Mononuclear cell (primary cell): ENCODE results near the gene ATG16L1. TPM values are rescaled to one million over a fixed set of nuclear protein-coding genes. Genes with fewer than 3 reads are reported as not detected.
A peak's percentile ranks its signal among the peaks of the same experiment; 100 is the strongest.

Experiments used
- H3K27me3 ChIP-seq: 2 replicates; pipeline ENCODE4 v1.6.0; 2011; ENCODE audit warnings: low read length, control low read depth; ENCODE audit not compliant: insufficient read depth
- H3K4me1 ChIP-seq: 2 replicates; pipeline ENCODE4 v1.5.1; 2011; ENCODE audit warnings: mild to moderate bottlenecking, low read length, control low read depth; ENCODE audit not compliant: insufficient read depth
- H3K4me3 ChIP-seq: 2 replicates; pipeline ENCODE4 v1.5.1; 2011; ENCODE audit warnings: mild to moderate bottlenecking, low read length, moderate library complexity
- H3K9me3 ChIP-seq: 2 replicates; pipeline ENCODE4 v1.5.1; 2011; ENCODE audit warnings: low read depth, mild to moderate bottlenecking, control low read depth, low read length
- total RNA-seq: library from RNA; depleted of rRNA; stranded (reverse); fragments of >200 nt; gene quantifications from one replicate; pipeline ENCODE4 v1.2.3, GENCODE V29; 2012

ATG16L1 gene
- total RNA-seq, 1 donor, result 102 TPM

DNA sequence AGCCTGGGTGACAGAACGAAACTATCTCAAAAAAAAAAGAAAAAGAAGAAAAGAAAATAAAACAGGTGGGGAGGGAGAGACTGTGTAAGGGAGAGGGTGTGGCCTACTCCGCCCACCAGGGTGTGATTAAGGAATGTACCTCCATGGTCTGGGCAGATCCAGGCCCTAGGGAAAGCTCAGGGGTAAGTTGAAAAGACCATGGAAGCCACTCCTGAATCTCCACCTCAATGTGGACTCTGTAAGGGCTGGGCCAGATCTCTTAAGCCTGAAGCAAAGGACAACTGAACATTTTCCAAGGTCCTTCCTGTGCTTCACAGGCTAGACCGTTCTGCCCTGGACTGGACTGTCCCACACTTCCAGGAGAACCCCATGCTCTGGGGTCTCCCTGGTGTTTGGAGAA is 9.7 kb upstream of the ATG16L1 start:
- H3K4me3 ChIP-seq, result no peak overlapping the region
- peaks cover 65% of the 10 kb centered on the region for H3K4me1 ChIP-seq
- no peaks in the 10 kb centered on the region for H3K9me3 ChIP-seq
- H3K27me3 ChIP-seq, result no peaks in the 10 kb centered on the region

GRCh38 chr2:233242231-233242927 is 9.1 kb upstream of the ATG16L1 start:
- H3K4me1 ChIP-seq, result peaks cover 67% of the 10 kb centered on the region
- H3K9me3 ChIP-seq, result no peaks in the 10 kb centered on the region
- H3K4me3 ChIP-seq, result no peak overlapping the region
- no peaks in the 10 kb centered on the region for H3K27me3 ChIP-seq

- Histone ChIP-seq H3K4me1 (peaks cover 76% of the 10 kb centered on the region), H3K9me3 (no peaks in the 10 kb centered on the region), H3K4me3 (no peak overlapping the region), H3K27me3 (no peaks in the 10 kb centered on the region)
These were observed 8.1 kb upstream of the ATG16L1 start for GRCh38 chr2:233243348-233243747.

GRCh38 chr2:233244818-233245217 is 6.7 kb upstream of the ATG16L1 start:
- H3K9me3 ChIP-seq, result no peaks in the 10 kb centered on the region
- H3K27me3 ChIP-seq, result no peaks in the 10 kb centered on the region
- peaks cover 79% of the 10 kb centered on the region for H3K4me1 ChIP-seq
- no peak overlapping the region for H3K4me3 ChIP-seq

DNA sequence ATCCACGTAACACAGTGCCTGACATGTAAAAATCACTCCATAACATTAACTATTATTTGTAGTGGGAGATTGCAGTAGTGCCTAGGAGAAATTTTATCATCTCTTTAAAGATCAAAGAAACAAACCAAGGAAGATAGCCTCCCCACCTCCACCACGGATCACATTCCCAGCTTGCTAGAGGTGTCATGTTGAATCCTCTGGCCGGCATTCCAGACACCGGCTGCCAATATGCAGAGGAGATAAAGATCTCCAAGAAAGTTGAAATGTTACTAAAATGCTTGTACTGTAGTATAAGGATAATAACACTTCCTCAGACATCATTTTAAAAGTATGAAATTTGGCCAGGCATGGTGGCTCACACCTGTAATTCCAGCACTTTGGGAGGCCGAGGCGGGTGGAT is 6.1 kb upstream of the ATG16L1 start:
- H3K4me1 ChIP-seq, result peaks cover 80% of the 10 kb centered on the region
- no peaks in the 10 kb centered on the region for H3K9me3 ChIP-seq
- H3K4me3 ChIP-seq, result no peak overlapping the region
- no peaks in the 10 kb centered on the region for H3K27me3 ChIP-seq

DNA sequence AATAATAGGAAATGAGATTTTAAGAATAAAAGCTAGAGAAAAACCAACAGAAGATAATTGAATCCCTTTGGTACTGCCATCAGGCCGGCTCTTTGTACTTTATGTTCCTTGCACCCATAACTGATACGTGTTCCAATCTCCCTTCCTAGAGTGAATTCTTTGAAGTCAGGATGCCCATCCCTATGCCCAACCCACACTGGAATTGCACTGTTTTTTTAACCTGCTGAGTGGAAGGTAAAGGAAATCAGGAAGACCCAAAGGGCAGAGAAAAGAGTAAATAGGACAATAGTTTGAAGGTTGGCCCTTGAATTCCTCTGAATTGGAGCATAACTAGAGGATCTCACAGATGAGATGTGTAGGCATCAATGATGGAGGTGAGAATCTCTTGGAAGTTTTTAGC is 4.4 kb upstream of the ATG16L1 start:
- no peaks in the 10 kb centered on the region for H3K9me3 ChIP-seq
- no peak overlapping the region for H3K4me3 ChIP-seq
- H3K4me1 ChIP-seq, result peaks cover 73% of the 10 kb centered on the region
- H3K27me3 ChIP-seq, result no peaks in the 10 kb centered on the region

- Histone ChIP-seq H3K4me1 (peaks cover 73% of the 10 kb centered on the region), H3K27me3 (no peaks in the 10 kb centered on the region), H3K4me3 (no peak overlapping the region), H3K9me3 (no peaks in the 10 kb centered on the region)
These were observed 3.7 kb upstream of the ATG16L1 start for GRCh38 chr2:233247744-233248143.

DNA sequence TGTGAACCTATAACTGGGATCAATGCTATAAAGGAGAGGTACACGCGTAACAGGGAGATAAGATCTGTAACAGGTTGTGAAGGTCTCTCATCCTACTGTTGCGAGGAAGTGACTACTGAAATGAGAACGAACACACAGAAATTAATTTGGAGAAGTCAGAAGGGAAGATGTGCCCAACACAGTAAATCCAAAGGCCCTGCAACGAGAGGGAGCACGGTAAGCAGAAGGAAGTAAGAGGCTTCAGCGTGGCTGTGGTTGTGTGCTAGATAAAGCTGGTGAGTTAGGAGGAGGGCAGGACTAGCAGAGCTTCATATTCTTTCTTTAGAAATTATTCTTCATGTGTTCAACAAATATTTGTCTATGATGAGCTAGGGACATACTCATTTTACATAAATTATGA is 2.5 kb upstream of the ATG16L1 start:
- Histone ChIP-seq H3K9me3 (no peaks in the 10 kb centered on the region), H3K4me1 (peaks cover 73% of the 10 kb centered on the region), H3K27me3 (no peaks in the 10 kb centered on the region), H3K4me3 (no peak overlapping the region)

- no peaks in the 10 kb centered on the region for H3K9me3 ChIP-seq
- no peak overlapping the region for H3K4me3 ChIP-seq
- no peaks in the 10 kb centered on the region for H3K27me3 ChIP-seq
- H3K4me1 ChIP-seq, result peaks cover 75% of the 10 kb centered on the region
These were observed 905 bp upstream of the ATG16L1 start for GRCh38 chr2:233250568-233250967.

- Histone ChIP-seq H3K27me3 (no peaks in the 10 kb centered on the region), H3K4me1 (peaks cover 75% of the 10 kb centered on the region), H3K9me3 (no peaks in the 10 kb centered on the region), H3K4me3 (peak overlapping the region; percentile 92)
These were observed 528 bp upstream of the ATG16L1 start for GRCh38 chr2:233250985-233251305.

DNA sequence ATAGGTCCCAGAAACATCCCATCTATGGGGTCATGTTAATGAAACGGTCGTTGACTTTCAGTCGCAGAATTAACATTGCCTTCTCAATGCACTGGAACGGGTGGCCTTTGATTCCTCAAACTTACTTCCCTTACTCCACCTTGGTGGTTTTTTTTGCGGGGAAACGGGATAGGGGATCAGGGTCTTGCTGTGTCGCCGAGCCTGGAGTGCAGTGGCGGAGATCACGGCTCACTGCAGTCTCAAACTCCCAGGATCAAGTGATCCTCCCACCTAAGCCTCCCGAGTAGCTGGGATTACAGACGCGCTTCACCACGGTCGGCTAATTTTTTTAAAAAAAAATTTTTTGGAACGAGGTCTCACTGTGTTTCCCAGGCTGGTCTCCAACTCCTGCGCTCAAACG is 754 bp downstream of the ATG16L1 start:
- peak overlapping the region; percentile 92 for H3K4me3 ChIP-seq
- no peaks in the 10 kb centered on the region for H3K27me3 ChIP-seq
- H3K4me1 ChIP-seq, result peaks cover 73% of the 10 kb centered on the region
- H3K9me3 ChIP-seq, result no peaks in the 10 kb centered on the region

GRCh38 chr2:233255151-233255550 is 3.7 kb downstream of the ATG16L1 start:
- H3K4me1 ChIP-seq, result peaks cover 44% of the 10 kb centered on the region

GRCh38 chr2:233256048-233256447 is 4.6 kb downstream of the ATG16L1 start:
- Histone ChIP-seq H3K4me1 (peaks cover 35% of the 10 kb centered on the region), H3K27me3 (no peaks in the 10 kb centered on the region), H3K9me3 (no peaks in the 10 kb centered on the region), H3K4me3 (no peak overlapping the region)

More at GRCh38 chr2:233255151-233255550, 3.7 kb downstream of the ATG16L1 start:
- no peak overlapping the region for H3K4me3 ChIP-seq
- no peaks in the 10 kb centered on the region for H3K9me3 ChIP-seq
- no peaks in the 10 kb centered on the region for H3K27me3 ChIP-seq

- H3K27me3 ChIP-seq, result no peaks in the 10 kb centered on the region
- no peak overlapping the region for H3K4me3 ChIP-seq
- peaks cover 20% of the 10 kb centered on the region for H3K4me1 ChIP-seq
- no peaks in the 10 kb centered on the region for H3K9me3 ChIP-seq
These were observed 6.7 kb downstream of the ATG16L1 start for GRCh38 chr2:233258211-233258610.

DNA sequence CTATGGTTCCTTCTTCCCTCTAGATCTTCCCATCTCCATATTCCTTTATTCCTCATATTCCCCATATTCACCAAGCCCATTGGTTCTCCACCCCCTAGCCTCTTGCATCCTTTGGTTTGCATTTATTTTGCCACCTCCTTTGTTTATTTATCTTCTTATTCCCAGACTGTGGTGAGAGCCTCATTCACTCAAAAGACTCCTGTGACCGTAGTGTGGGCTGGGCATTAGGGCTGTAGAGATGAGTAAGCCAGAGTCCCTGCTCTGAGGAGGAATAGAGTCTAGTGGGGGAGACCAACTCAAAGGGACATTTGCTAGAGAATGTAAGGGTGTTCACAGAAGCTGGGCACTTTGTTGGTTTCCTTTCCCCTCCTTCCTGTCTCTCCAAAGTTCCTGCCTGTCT is 8.3 kb downstream of the ATG16L1 start:
- H3K9me3 ChIP-seq, result no peaks in the 10 kb centered on the region
- no peaks in the 10 kb centered on the region for H3K27me3 ChIP-seq
- no peak overlapping the region for H3K4me3 ChIP-seq
- H3K4me1 ChIP-seq, result peaks cover 7% of the 10 kb centered on the region

- no peaks in the 10 kb centered on the region for H3K27me3 ChIP-seq
- no peaks in the 10 kb centered on the region for H3K9me3 ChIP-seq
- no peaks in the 10 kb centered on the region for H3K4me1 ChIP-seq
- H3K4me3 ChIP-seq, result no peak overlapping the region
These were observed 9.2 kb downstream of the ATG16L1 start for GRCh38 chr2:233260661-233261060.
